Skeletal muscle tissue (tissue), 4 donors: ENCODE results near the gene EHD4. TPM values are rescaled to one million over a fixed set of nuclear protein-coding genes. Genes with fewer than 3 reads are reported as not detected.

ENCODE experiments used
- H3K27ac ChIP-seq: one replicate; pipeline ENCODE4 v1.7.0; 2013; ENCODE audit warnings: mild to moderate bottlenecking, low read depth, low read length, inconsistent platforms
- H3K27me3 ChIP-seq, 3 donors: one replicate each; pipeline ENCODE4 v1.7.0; 2013; ENCODE audit warnings: low read length in 3 of 3; ENCODE audit not compliant: control insufficient read depth in 3 of 3, insufficient read depth in 3 of 3
- H3K36me3 ChIP-seq, 3 donors: one replicate each; pipeline ENCODE4 v1.7.0; 2013; ENCODE audit warnings: low read length in 3 of 3; ENCODE audit not compliant: control insufficient read depth in 3 of 3, insufficient read depth in 3 of 3
- H3K4me1 ChIP-seq, 3 donors: one replicate each; pipeline ENCODE4 v1.7.0; 2013; ENCODE audit warnings: low read length in 3 of 3, mild to moderate bottlenecking in 3 of 3; ENCODE audit not compliant: control insufficient read depth in 3 of 3, insufficient read depth in 3 of 3
- H3K4me3 ChIP-seq, 3 donors: one replicate each; pipeline ENCODE4 v1.7.0; 2013; ENCODE audit warnings: low read length in 3 of 3
- H3K9ac ChIP-seq, 3 donors: one replicate each; pipeline ENCODE4 v1.7.0; 2013; ENCODE audit warnings: low read length in 3 of 3, mild to moderate bottlenecking in 3 of 3, moderate library complexity in 2 of 3, low read depth in 1 of 3
- H3K9me3 ChIP-seq, 3 donors: one replicate each; pipeline ENCODE4 v1.7.0; 2013; ENCODE audit warnings: low read length in 3 of 3; ENCODE audit not compliant: control insufficient read depth in 3 of 3
- total RNA-seq: library from RNA; depleted of rRNA; stranded (reverse); fragments of >200 nt; gene quantifications from one replicate; pipeline ENCODE4 v1.2.3, GENCODE V29; 2014
- donor health status: Osteomylitis.

The EHD4 gene
- total RNA-seq, 1 donor from 2014 or later: 24.0 TPM

- H3K27ac ChIP-seq: peak overlapping the region; percentile 38
- no peaks in the 10 kb centered on the region for H3K9me3 ChIP-seq
These were observed 57.9 kb downstream of the EHD4 start for GRCh38 chr15:41914411-41914810.

GRCh38 chr15:41913256-41913655, 59.1 kb downstream of the EHD4 start:
- Histone ChIP-seq H3K36me3 (peaks cover 0 to 13% (median 13%) of the 10 kb centered on the region in 3 donors), H3K4me3 (no peak overlapping the region), H3K27ac (no peak overlapping the region), H3K9ac (no peak overlapping the region), H3K4me1 (peaks cover 24 to 53% (median 37%) of the 10 kb centered on the region in 3 donors), H3K9me3 (no peaks in the 10 kb centered on the region), H3K27me3 (no peaks in the 10 kb centered on the region)

More at GRCh38 chr15:41914411-41914810, 57.9 kb downstream of the EHD4 start:
- Histone ChIP-seq H3K4me1 (peaks cover 33 to 65% (median 49%) of the 10 kb centered on the region in 3 donors), H3K4me3 (no peak overlapping the region), H3K27me3 (no peaks in the 10 kb centered on the region), H3K36me3 (peaks cover 0 to 3% (median 2%) of the 10 kb centered on the region in 3 donors), H3K9ac (peak overlapping the region in 1 of 3 donors; percentile 40)

- H3K27me3 ChIP-seq: no peaks in the 10 kb centered on the region
- H3K27ac ChIP-seq: no peak overlapping the region
- peaks cover 12 to 41% (median 25%) of the 10 kb centered on the region in 3 donors for H3K4me1 ChIP-seq
- H3K9ac ChIP-seq: no peak overlapping the region
- H3K36me3 ChIP-seq: peaks cover 0 to 15% (median 15%) of the 10 kb centered on the region in 3 donors
- H3K9me3 ChIP-seq: no peaks in the 10 kb centered on the region
- no peak overlapping the region for H3K4me3 ChIP-seq
These were observed 60.5 kb downstream of the EHD4 start for GRCh38 chr15:41911691-41912345.

DNA sequence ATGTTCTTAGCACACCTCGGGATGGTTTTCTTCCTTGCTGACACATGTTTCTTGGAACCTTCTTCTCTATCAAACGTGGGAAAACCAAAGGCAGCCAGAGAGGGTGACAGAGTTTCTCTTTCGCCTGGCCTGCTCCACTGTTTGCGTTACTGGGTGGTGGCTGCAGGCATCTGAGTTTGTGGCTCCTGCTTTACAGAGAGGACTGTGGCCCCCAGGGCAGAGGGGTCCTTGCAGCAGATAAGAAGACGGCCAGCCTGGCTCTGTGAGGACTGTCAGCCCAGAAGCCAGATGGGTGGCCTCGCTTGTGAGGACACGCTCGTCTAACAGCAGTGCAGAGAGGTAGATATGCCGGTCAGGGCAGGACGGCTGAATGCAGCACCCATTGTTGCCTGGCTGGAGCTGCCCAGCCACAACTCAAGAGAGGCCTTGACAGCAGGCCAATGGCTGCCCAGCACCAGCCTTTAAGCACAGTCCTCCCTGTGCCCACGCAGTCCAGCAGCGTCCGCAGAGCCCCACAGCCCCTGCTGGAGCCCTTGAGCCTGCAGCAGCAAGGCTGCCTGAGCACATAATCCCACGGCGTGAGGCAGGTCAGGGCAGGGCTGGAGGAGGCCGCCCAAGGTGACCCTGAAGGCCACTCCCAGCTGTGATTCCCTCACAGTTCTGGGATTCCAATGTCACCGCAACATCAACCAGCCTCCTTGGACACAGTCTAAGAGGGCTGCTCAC, 63.5 kb downstream of the EHD4 start:
- H3K4me1 ChIP-seq: peaks cover 8 to 31% (median 20%) of the 10 kb centered on the region in 3 donors
- H3K4me3 ChIP-seq: no peak overlapping the region
- no peak overlapping the region for H3K27ac ChIP-seq
- H3K36me3 ChIP-seq: peaks cover 2 to 15% (median 15%) of the 10 kb centered on the region in 3 donors
- no peaks in the 10 kb centered on the region for H3K9me3 ChIP-seq
- no peak overlapping the region for H3K9ac ChIP-seq
- H3K27me3 ChIP-seq: no peaks in the 10 kb centered on the region

DNA sequence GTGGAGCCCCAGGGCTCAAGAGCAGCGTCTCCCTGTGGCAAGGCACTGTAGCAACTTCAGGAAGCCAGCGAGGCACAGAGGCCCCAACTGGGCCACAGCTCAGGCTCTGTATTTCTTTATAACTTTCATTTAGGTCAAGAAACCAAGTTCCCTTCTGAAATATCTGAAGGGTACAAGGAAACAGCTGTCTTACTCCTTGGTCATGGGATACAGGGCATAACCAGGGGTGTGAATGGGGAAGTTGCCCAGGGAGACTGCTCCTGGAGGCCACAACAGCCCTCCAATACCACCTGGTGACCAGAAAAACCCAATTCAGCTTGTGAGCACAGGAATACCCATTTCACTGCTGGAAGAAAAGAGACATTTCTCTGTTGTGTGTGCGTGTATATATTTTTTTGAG, 65.2 kb downstream of the EHD4 start:
- H3K4me1 ChIP-seq: peaks cover 8 to 22% (median 14%) of the 10 kb centered on the region in 3 donors
- no peaks in the 10 kb centered on the region for H3K9me3 ChIP-seq
- no peak overlapping the region for H3K27ac ChIP-seq
- H3K4me3 ChIP-seq: no peak overlapping the region
- H3K9ac ChIP-seq: no peak overlapping the region
- no peaks in the 10 kb centered on the region for H3K27me3 ChIP-seq
- H3K36me3 ChIP-seq: peaks cover 2 to 15% (median 15%) of the 10 kb centered on the region in 3 donors

DNA sequence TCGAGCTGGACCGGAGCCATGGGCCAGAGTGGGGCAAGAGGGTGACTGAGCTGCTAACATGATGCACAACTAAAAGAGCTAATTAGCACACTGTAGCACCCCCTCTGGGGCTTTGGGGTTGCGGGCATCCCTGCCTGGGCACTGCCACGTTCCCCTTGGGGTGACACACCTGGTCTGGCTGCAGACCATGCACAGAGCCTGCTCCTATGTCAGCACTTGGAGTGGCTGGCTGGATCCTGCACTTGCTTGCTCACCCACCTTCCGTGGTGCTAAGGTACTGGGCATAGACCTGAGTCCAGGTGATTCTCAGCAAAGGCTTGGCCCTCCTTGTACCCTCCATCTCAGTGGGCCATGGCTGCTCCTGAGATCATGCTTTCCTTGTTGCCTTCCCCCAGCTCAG, 65.7 kb downstream of the EHD4 start:
- Histone ChIP-seq H3K36me3 (peaks cover 2 to 16% (median 15%) of the 10 kb centered on the region in 3 donors), H3K27ac (no peak overlapping the region), H3K27me3 (no peaks in the 10 kb centered on the region), H3K9ac (no peak overlapping the region), H3K9me3 (no peaks in the 10 kb centered on the region), H3K4me3 (no peak overlapping the region), H3K4me1 (peaks cover 8 to 19% (median 12%) of the 10 kb centered on the region in 3 donors)

- no peaks in the 10 kb centered on the region for H3K27me3 ChIP-seq
- no peaks in the 10 kb centered on the region for H3K9me3 ChIP-seq
- no peak overlapping the region for H3K27ac ChIP-seq
- H3K9ac ChIP-seq: peak overlapping the region in 1 of 3 donors; percentile 70
- no peak overlapping the region for H3K4me3 ChIP-seq
- H3K36me3 ChIP-seq: peaks cover 4 to 26% (median 21%) of the 10 kb centered on the region in 3 donors
- peaks cover 8 to 19% (median 12%) of the 10 kb centered on the region in 3 donors for H3K4me1 ChIP-seq
These were observed 67.1 kb downstream of the EHD4 start for GRCh38 chr15:41905036-41905793.

DNA sequence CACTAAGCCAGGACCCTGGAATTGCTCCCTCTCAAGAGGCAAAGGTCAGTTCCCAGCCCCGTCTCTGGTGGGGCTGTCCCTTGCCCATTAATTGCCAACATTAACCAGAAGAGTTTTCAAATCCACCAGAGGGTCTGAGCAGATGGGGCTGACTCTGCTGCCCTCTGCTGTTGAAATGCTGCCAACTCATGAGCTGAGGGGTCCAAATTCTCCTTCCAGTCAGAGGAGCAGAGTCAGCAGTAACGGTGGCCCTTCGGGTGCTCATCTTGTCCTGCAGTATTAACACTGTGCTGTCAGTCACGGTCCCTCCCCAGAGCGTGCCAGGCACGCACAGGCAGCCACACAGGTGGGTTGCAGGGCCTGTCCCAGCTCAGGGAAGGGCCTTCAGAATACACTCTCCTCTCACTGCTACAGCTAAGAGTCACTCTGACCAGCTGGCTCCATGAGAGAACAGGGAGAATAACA, 67.8 kb downstream of the EHD4 start:
- H3K27ac ChIP-seq: no peak overlapping the region
- H3K9ac ChIP-seq: peak overlapping the region in 2 of 3 donors; percentile 33 to 70
- no peaks in the 10 kb centered on the region for H3K27me3 ChIP-seq
- no peaks in the 10 kb centered on the region for H3K9me3 ChIP-seq
- H3K4me1 ChIP-seq: peaks cover 8 to 19% (median 12%) of the 10 kb centered on the region in 3 donors
- H3K36me3 ChIP-seq: peaks cover 4 to 25% (median 20%) of the 10 kb centered on the region in 3 donors
- H3K4me3 ChIP-seq: peak overlapping the region in 1 of 3 donors; percentile 4

DNA sequence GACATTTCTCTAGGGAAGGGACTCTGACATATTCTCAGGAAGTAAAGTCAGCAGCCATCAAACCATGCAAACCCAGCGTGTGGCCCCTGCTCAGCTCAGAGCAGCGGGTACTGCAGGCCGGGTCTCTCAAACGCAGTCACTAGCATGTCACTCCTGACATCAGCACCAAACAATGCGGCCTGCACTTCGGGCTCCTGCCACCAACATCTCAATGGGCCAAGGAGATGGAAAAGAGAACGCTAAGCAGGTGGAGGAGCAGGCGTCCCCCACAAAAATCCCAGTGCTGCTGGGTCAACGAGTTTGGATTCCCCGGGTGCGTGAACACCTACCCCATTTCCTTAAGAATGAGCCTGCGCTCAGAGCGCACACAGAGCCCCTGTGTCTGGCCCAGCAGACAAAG, 68.6 kb downstream of the EHD4 start:
- H3K4me1 ChIP-seq: peaks cover 8 to 19% (median 12%) of the 10 kb centered on the region in 3 donors
- no peak overlapping the region for H3K27ac ChIP-seq
- H3K9me3 ChIP-seq: no peaks in the 10 kb centered on the region
- no peak overlapping the region for H3K4me3 ChIP-seq
- peaks cover 4 to 17% (median 12%) of the 10 kb centered on the region in 3 donors for H3K36me3 ChIP-seq
- no peak overlapping the region for H3K9ac ChIP-seq
- no peaks in the 10 kb centered on the region for H3K27me3 ChIP-seq
